CD14-positive monocyte (primary cell): ENCODE results near the gene AURKA. TPM values are rescaled to one million over a fixed set of nuclear protein-coding genes. Genes with fewer than 3 reads are reported as not detected.

Experiments
- DNase-seq, 3 donors: peaks; one replicate each; pipeline ENCODE4 v3.0.0-alpha.2; 2011 to 2022
- H2AFZ ChIP-seq: 2 replicates; pipeline ENCODE4 v1.6.0; 2012; ENCODE audit warnings: mild to moderate bottlenecking, low read depth, low read length, inconsistent platforms; ENCODE audit not compliant: insufficient read depth, poor library complexity, severe bottlenecking
- H3K27ac ChIP-seq, 2 donors: 1 replicate in 1 of 2; 2 replicates in 1 of 2; pipeline ENCODE4 v1.5.1; 2012 to 2013; ENCODE audit warnings: low read length in 2 of 2, control low read depth in 1 of 2, inconsistent platforms in 1 of 2, low read depth in 1 of 2, mild to moderate bottlenecking in 1 of 2
- H3K27me3 ChIP-seq, 2 donors: one replicate each; pipeline versions ENCODE4 v1.6.0 to v1.6.1; 2011 to 2013; ENCODE audit warnings: low read length in 2 of 2; ENCODE audit not compliant: control insufficient read depth in 2 of 2, insufficient read depth in 2 of 2
- H3K36me3 ChIP-seq, 2 donors: replicated peaks in 1 of 2; 1 replicate in 1 of 2; 2 replicates in 1 of 2; pipeline versions ENCODE4 v1.5.1 to v1.6.1; 2012 to 2013; ENCODE audit warnings: low read length in 2 of 2, control low read depth in 1 of 2, inconsistent platforms in 1 of 2, mild to moderate bottlenecking in 1 of 2; ENCODE audit not compliant: insufficient read depth in 2 of 2, control insufficient read depth in 1 of 2
- H3K4me1 ChIP-seq, 2 donors: 1 replicate in 1 of 2; 2 replicates in 1 of 2; pipeline versions ENCODE4 v1.5.1 to v1.6.1; 2012 to 2013; ENCODE audit warnings: low read length in 2 of 2, control low read depth in 1 of 2, inconsistent platforms in 1 of 2, mild to moderate bottlenecking in 1 of 2, moderate library complexity in 1 of 2; ENCODE audit not compliant: insufficient read depth in 2 of 2, control insufficient read depth in 1 of 2
- H3K4me2 ChIP-seq: replicated peaks from 2 replicates; pipeline ENCODE3; 2012; ENCODE audit warnings: low read length, moderate library complexity, mild to moderate bottlenecking; ENCODE audit not compliant: poor library complexity, severe bottlenecking; ENCODE audit errors: extremely low read depth
- H3K4me3 ChIP-seq, 3 experiments: fragments of 200-600 bp in 1 of 3; sonication (generic) in 1 of 3; replicated peaks in 1 of 3; 1 replicate in 2 of 3; 2 replicates in 1 of 3; pipeline ENCODE4 v1.5.1; 2011 to 2013; ENCODE audit warnings: low read length in 3 of 3, mild to moderate bottlenecking in 3 of 3, control low read depth in 2 of 3, low read depth in 2 of 3, inconsistent platforms in 1 of 3, moderate library complexity in 1 of 3
- H3K79me2 ChIP-seq: 2 replicates; pipeline ENCODE4 v1.6.0; 2012; ENCODE audit warnings: mild to moderate bottlenecking, control low read depth, inconsistent platforms, low read length, moderate library complexity; ENCODE audit not compliant: insufficient read depth
- H3K9ac ChIP-seq: 2 replicates; pipeline ENCODE4 v1.6.0; 2017; ENCODE audit warnings: low read length, mild to moderate bottlenecking; ENCODE audit not compliant: insufficient read depth, poor library complexity, severe bottlenecking
- H3K9me3 ChIP-seq, 2 donors: replicated peaks in 1 of 2; 1 replicate in 1 of 2; 2 replicates in 1 of 2; pipeline versions ENCODE4 v1.5.1 to v1.6.1; 2012 to 2013; ENCODE audit warnings: low read length in 2 of 2, control low read depth in 1 of 2; ENCODE audit not compliant: control insufficient read depth in 1 of 2, insufficient read depth in 1 of 2
- H4K20me1 ChIP-seq: 2 replicates; pipeline ENCODE4 v1.6.0; 2012; ENCODE audit warnings: mild to moderate bottlenecking, low read length, control low read depth, moderate library complexity; ENCODE audit not compliant: insufficient read depth
- H3K27ac Mint-ChIP-seq, 7 donors: one replicate each; pipeline ENCODE4 v1.8.0; 2020; ENCODE audit warnings: mild to moderate bottlenecking in 7 of 7, mixed read lengths in 7 of 7, moderate library complexity in 6 of 7, inconsistent platforms in 2 of 7
- H3K27me3 Mint-ChIP-seq, 3 donors: one replicate each; pipeline ENCODE4 v1.8.0; 2021 to 2022; ENCODE audit warnings: low read depth in 3 of 3, mild to moderate bottlenecking in 3 of 3, mixed read lengths in 3 of 3, moderate library complexity in 3 of 3, inconsistent platforms in 1 of 3
- H3K36me3 Mint-ChIP-seq, 2 donors: one replicate each; pipeline ENCODE4 v1.8.0; 2020; ENCODE audit warnings: mixed read lengths in 2 of 2, inconsistent platforms in 1 of 2, mild to moderate bottlenecking in 1 of 2
- H3K4me1 Mint-ChIP-seq: one replicate; pipeline ENCODE4 v1.8.0; 2020; ENCODE audit warnings: mild to moderate bottlenecking, mixed read lengths
- H3K4me3 Mint-ChIP-seq, 2 donors: one replicate each; pipeline ENCODE4 v1.8.0; 2020; ENCODE audit warnings: mild to moderate bottlenecking in 2 of 2, mixed read lengths in 2 of 2, moderate library complexity in 1 of 2
- H3K9me3 Mint-ChIP-seq, 7 donors: one replicate each; pipeline ENCODE4 v1.8.0; 2020 to 2022; ENCODE audit warnings: mixed read lengths in 7 of 7, mild to moderate bottlenecking in 6 of 7, moderate library complexity in 6 of 7, inconsistent platforms in 2 of 7
- CTCF ChIP-seq: fragments of 200-600 bp; IDR thresholded peaks from one replicate; pipeline ENCODE4 v1.8.0; 2022; ENCODE audit warnings: antibody characterized with exemption, mild to moderate bottlenecking
- WGBS: methylation state at CpG from one replicate; pipeline ENCODE4 v1.1.5; 2013; ENCODE audit warnings: missing lambda C conversion rate; ENCODE audit not compliant: insufficient coverage; 5-methylcytosine and 5-hydroxymethylcytosine counted together
- intact Hi-C, 2 donors: fragments of 100-400 bp; cut with micrococcal nuclease; formaldehyde crosslinking; loops; one replicate each; pipeline versions ENCODE4 v1.15.0 to v1.15.1; 2023
- polyA plus RNA-seq, 3 donors: library from polyadenylated mRNA; depleted of rRNA in 1 of 3; unstranded in 2 of 3; stranded (reverse) in 1 of 3; fragments of 300-500 nt in 2 of 3; fragments of >200 nt in 1 of 3; fragmentation: Illumina TruSeq in 2 of 3; gene quantifications; 1 replicate in 2 of 3; 2 replicates in 1 of 3; pipeline ENCODE4 v1.2.3, GENCODE V29; 2012 to 2021

The AURKA gene
- polyA plus RNA-seq, 3 donors = 1.4 to 1.7 (median 1.5) TPM

- DNase-seq = no peak
These were observed 39.5 kb downstream of the AURKA start for GRCh38 chr20:56352345-56353055.

GRCh38 chr20:56350842-56351241 lies 41.2 kb downstream of the AURKA start:
- H3K27me3 ChIP-seq = peaks cover 4 to 13% of the 10 kb centered on the region in 2 donors
- H3K27me3 Mint-ChIP-seq = peaks cover 8 to 26% (median 24%) of the 10 kb centered on the region in 3 donors
- H3K4me1 Mint-ChIP-seq = no peaks in the 10 kb centered on the region
- no peak for TF ChIP-seq CTCF
- no peaks in the 10 kb centered on the region for H3K4me1 ChIP-seq
- H3K36me3 Mint-ChIP-seq = no peaks in the 10 kb centered on the region
- H3K9ac ChIP-seq = no peak overlapping the region
- H3K79me2 ChIP-seq = no peaks in the 10 kb centered on the region
- no peaks in the 10 kb centered on the region for H4K20me1 ChIP-seq
- H3K36me3 ChIP-seq = no peaks in the 10 kb centered on the region
- no peak for DNase-seq
- intact Hi-C loops = no loop called here
- WGBS = no CpG with 5 or more reads among the region's 2 CpGs
- no peak overlapping the region for H3K4me3 ChIP-seq
- H3K27ac ChIP-seq = no peak overlapping the region
- peaks cover 0 to 2% (median 0%) of the 10 kb centered on the region in 7 donors for H3K9me3 Mint-ChIP-seq
- no peaks in the 10 kb centered on the region for H3K9me3 ChIP-seq
- H2AFZ ChIP-seq = no peak overlapping the region
- H3K27ac Mint-ChIP-seq = no peak overlapping the region
- H3K4me3 Mint-ChIP-seq = no peak overlapping the region
- no peak overlapping the region for H3K4me2 ChIP-seq

More at GRCh38 chr20:56352345-56353055, 39.5 kb downstream of the AURKA start:
- Histone ChIP-seq H3K4me2 (no peak overlapping the region), H3K79me2 (no peaks in the 10 kb centered on the region), H3K9me3 (no peaks in the 10 kb centered on the region), H3K4me1 (no peaks in the 10 kb centered on the region), H3K36me3 (no peaks in the 10 kb centered on the region), H3K4me3 (no peak overlapping the region), H4K20me1 (no peaks in the 10 kb centered on the region), H3K27ac (no peak overlapping the region), H3K9ac (no peak overlapping the region), H2AFZ (no peak overlapping the region), H3K27me3 (peaks cover 4 to 6% of the 10 kb centered on the region in 2 donors)
- H3K9me3 Mint-ChIP-seq = peaks cover 0 to 2% (median 0%) of the 10 kb centered on the region in 7 donors
- no peak for TF ChIP-seq CTCF
- H3K4me1 Mint-ChIP-seq = no peaks in the 10 kb centered on the region
- WGBS = 80% methylated on average over 3 of the region's 5 CpGs
- intact Hi-C loops = no loop called here
- H3K27ac Mint-ChIP-seq = no peak overlapping the region
- peaks cover 9 to 25% (median 21%) of the 10 kb centered on the region in 3 donors for H3K27me3 Mint-ChIP-seq
- H3K4me3 Mint-ChIP-seq = no peak overlapping the region
- H3K36me3 Mint-ChIP-seq = no peaks in the 10 kb centered on the region
